ENCODE results near the gene CXXC1.
A peak's percentile ranks its signal among the peaks of the same experiment; 100 is the strongest.
"Not testable (repeated sequence)": the region's sequence is repeated elsewhere in the genome, so short reads cannot be mapped to it uniquely, and the experiment has no call there.

CXXC1 gene

DNA sequence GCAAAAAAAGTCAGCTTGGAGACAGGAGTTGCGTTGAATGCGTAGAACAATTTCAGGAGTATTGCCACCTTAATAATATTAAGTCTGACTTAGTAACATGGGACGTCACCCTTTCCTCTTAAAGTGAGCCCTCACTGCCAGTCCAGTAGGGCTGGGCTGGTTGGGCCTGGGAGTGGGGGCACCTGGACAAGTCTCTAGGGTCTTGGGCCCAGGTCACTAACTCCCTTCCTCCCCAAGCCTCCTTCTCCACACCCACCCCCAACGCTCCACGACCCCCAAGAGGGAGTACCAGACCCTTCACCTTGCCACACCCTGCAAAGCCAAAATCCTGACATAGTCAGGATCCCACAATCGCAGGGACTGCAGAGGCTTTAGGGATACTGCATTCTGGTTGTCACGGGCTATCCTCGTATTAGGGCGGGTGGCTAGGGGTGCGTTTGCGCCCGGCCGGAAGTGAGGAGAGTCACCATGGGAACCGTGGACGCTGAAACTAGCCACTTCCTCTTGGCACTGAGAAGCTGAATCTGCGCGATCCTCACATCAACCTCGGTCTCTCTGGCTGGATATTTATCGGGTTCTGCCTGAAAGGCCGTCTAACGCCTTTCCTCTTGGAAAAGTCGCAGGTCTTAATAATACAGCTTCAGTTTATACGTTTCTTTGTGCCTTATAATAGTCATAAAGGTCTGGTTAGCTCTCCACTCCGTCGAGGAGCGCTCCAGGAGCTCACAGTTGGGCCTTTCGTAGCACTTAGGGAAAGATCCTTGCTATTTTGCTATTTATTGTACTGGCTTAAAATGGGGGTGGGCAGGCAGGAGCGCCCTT is 10.3 kb upstream of the CXXC1 start:
- DNase-seq (ENCODE audit: low read depth in 2 of 2), result no peak

- no peak for DNase-seq (ENCODE audit: low read depth in 2 of 2)
Measured at GRCh38 chr18:50293039-50293438, 5.5 kb upstream of the CXXC1 start.

DNA sequence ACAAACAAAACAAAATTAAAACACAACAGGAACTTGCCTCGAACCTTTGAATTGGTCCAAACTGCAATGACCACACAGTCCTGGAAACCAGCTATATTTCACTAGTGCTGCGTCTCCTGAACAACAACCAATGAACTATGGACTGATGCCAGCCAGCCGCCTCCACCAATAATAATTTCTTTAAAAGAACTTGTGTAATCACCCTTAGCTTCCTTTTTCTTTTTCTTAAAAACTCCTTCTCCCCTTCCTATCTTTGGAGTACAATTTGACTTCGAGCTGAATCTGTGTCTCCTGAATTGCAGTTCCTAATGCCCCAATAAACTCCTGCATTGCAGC is 1.6 kb upstream of the CXXC1 start:
- no peak for DNase-seq (ENCODE audit: low read depth in 2 of 2)

DNA sequence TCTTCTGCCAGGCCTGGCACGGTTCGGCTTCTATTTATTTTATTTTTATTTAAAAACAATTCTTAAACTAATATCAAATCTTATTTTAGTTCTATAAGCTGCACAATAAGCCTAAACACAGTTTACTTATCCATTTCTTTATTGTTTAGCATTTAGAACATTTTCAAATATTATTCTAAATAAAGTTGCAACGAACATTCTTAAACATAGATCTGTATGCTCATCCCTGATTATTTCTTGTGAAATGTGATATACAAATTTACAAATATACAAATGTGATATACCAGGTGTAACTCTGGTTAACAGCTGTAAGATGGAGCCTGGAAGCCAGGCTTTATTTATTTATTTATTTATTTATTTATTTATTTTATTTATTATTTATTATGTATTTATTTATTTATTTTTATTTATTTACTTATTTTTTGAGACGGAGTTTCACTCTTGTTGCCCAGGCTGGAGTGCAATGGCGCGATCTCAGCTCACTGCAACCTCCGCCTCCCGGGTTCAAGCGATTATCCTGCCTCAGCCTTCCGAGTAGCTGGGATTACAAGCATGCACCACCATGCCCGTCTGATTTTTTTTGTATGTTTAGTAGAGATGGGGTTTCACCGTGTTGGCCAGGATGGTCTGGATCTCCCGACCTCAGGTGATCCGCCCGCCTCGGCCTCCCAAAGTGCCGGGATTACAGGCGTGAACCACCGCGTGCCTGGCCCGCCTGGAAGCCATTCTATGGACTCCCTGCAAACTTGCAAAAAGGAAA is 1.0 kb upstream of the CXXC1 start:
- DNase-seq (ENCODE audit: low read depth in 2 of 2), result not testable (repeated sequence)

DNA sequence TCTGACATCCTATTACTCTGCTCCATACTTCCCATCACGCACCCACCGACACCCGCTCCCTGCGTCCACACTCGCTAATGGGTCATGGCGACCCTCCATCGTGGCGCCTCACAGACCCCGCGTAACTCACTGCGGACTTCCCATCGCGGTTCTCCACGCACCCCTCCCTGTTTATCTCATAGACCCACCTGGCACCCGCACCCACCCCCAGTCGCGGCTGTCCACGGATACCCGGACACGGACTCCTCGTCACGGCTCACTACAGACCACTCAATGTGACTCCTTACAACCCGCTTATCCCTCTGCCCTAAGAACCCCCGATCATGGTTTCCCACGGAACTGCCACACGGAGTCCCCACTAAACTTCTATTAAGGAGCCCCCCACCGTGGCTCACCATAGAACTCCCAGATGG is 458 bp downstream of the CXXC1 start:
- no peak for DNase-seq (ENCODE audit: low read depth in 2 of 2)

DNA sequence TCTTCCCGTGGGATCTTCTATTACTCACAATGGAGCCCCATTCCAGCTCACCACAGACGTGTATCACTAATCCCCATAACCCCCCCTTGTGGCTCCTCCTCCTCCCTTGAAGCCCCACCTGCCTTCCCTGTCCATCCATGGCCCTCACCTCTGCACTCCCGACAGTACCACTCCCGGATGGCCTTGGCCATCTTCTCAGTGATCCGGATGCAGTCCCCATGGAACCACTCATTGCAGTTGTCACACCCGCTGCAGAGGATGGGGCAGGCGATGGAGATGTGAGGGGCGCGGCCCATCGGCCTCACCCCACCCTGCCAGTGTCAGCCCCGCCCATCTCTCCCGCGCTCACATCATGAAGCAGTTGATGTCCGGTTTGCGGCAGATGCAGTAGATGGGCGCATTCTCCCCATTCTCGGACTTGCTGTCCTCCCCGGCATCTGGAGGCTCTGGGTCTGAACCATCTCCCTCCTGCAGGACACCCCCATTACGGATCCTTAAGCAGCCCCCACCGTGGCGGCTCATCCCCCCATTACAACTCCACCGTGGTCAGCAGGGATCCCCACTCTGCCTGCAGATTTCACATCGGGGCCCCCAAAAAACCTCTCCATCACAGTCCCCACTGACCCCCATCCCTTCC is 983 bp downstream of the CXXC1 start:
- no peak for DNase-seq (ENCODE audit: low read depth in 2 of 2)

GRCh38 chr18:50285631-50286321 is 1.7 kb downstream of the CXXC1 start:
- DNase-seq (ENCODE audit: low read depth in 2 of 2), result no peak

DNA sequence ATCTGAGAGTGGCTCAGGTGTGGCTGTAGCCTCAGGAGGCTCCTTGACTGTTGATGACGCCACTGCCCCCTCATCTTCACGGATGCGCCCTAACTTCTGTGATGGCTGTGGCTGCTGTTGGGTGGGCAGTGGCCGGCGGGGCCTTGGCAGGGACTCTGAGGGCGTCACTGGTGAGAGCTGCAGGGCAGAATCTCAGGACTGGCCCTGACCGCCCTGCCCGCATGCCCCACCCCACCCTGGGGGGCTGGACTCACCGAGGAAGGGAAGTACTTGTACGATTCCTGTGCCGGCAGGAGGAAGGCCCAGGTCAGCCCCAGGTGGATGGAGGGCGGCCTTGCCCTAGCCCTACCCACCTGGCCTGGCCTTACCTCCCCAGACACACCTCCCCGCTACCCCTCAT is 2.4 kb downstream of the CXXC1 start:
- no peak for DNase-seq (ENCODE audit: low read depth in 2 of 2)

DNA sequence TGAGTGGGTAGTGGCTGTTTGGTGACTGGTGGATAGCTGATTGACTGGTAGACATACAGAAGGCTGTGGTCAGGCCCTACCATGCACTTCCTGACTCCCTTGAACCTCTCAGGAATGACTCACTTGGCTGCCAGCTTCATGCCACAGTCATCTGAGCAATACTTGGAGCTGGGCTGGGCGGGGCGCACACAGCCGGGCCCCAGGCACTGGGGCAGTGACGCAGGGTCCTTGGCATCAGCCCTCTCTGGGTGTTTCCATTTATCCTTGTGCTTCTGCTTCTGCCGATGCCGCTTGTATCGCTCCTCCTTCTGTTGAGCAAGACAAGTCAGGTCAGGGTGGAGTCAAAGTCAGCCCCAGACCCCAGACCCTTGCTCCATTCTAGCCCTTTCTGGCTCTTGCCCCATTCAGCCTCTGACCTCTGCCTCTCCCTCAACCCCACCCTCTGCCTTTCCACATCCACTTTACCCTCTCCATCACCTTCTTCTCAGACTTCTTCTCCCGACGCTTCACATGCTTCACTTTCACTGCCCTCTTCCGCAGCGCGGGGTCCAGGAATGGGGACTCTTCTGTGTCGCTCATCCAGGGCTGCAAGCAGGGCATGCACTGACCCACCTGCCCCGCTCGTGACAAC is 3.1 kb downstream of the CXXC1 start:
- no peak for DNase-seq (ENCODE audit: low read depth in 2 of 2)

DNA sequence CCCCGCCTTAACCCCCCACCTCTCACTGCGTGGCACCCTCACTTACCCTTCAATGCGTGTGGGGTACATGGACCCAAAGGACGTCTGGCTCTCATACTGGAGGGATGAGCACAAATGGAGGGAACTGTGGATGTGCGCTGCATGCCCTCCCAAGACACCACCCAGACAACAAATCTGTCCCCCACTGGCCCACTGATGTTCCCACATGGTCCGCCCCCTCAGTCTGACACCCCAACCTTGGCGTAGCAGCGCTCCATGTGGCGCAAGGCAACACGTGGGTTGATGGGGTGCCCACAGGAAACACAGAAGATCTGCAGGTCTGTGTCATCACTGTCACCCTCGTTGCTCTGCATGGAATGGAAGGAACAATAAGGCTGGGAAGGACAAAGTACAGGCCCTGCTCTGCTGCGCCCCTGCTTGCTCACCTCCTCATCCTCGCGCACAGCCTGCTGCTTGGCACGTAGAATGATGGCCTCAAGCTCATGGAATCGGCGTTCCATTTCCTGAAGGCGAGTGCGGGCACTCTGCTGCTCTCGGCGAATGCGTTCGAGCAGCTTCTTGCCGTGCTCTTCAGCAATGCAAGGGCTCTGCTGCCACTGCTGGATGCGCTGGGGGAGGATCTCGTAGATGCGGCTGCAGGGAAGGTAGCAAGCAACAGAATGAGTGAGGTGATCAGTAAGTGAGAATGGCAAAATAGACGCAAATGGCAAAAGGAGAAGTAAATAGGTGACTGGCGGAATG is 3.9 kb downstream of the CXXC1 start:
- no peak for DNase-seq (ENCODE audit: low read depth in 2 of 2)

DNA sequence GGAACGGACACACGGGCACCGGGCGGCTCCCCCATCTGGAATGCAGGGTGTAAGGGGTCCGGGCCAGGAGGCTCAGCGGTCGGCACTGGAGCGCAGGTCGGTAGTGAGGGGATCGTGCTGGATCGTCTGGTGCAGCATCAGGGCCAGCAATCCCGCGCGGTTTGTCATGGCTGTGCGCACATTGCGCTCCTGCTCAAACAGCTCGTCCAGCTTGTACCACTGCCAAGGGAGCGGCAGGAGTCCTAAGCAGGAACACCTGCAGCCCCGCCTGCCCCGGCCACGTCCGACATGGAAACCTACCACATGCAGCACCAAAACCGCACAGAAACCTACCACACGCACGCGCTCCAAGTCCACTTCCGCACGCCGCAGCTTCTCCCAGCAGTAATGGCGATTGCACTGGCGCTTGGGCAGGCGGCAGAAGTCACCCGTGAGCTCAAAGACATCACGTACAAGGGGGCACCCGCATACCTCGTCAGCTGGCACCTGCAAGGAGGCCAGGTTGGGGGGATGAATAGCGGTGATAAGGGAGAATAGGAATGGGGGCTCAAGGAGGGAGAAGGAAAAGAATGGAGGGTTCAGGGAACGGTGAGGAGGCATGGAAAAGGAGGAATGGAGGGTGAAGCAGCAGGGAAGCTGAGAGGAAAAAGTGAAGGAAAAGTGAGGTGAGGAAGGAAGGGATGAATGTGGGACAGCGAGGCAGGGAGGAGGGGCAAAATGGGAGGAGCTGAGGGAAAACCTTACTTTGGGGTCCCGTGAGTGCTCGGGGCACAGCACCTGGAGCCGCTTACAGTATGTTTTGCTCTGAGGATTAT is 4.8 kb downstream of the CXXC1 start:
- no peak for DNase-seq (ENCODE audit: low read depth in 2 of 2)

DNA sequence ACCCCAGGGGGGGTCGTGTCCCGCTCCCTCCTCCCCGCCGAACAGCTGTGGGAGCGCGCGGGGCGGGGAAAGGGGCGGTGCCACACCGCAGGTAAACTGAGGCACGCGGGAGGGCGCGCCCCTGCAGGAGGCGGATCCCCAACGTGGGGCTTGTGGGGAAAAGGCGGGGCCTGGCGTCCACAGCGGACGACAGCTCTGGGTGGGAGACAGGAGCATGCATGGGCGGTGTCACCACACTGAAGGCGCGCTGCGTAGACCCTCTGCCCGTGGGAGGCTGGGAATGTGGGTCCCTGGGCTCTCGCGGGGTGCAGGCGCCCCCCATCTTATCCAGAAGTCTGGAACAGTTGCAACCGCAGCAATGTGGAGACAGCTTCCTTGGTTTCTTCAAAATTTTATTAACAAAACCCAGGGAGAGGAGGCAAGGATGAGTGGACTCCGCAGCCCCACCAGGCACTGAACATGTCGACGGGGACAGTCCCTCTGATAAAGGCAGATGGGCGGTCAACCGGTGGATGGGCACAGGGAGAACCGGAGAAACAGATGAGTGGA is 5.4 kb downstream of the CXXC1 start:
- DNase-seq (ENCODE audit: low read depth in 2 of 2), result no peak

- peak; percentile 94 to 95 for DNase-seq (ENCODE audit: low read depth in 2 of 2)
Measured at GRCh38 chr18:50281295-50281971, 6.1 kb downstream of the CXXC1 start, which contains the start of gene MBD1. MBD1 (minus strand) TSS chr18:50281523; CDS start chr18:50279992, 1,531 bp downstream.

- DNase-seq (ENCODE audit: low read depth in 2 of 2), result no peak
Measured at GRCh38 chr18:50280707-50281294, 6.7 kb downstream of the CXXC1 start.

DNA sequence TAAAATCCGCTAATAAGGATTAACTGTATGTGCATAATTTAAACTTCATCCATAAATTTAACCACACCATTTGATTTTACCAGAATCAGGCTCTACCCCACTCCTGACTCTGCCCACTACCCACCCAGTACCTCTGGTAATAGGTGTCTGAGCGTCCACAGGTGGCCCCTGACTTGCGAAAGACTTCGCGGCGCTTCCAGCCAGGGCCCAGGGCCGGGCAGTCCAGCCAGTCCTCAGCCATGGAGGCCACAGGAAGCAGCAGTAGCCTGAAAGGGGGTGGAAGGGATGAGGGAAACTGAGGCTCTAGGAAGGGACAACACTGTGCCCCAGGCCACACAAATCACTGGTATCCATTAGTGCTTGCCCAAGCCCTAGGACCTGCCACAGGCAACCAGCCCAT is 7.7 kb downstream of the CXXC1 start:
- DNase-seq (ENCODE audit: low read depth in 2 of 2), result no peak

DNA sequence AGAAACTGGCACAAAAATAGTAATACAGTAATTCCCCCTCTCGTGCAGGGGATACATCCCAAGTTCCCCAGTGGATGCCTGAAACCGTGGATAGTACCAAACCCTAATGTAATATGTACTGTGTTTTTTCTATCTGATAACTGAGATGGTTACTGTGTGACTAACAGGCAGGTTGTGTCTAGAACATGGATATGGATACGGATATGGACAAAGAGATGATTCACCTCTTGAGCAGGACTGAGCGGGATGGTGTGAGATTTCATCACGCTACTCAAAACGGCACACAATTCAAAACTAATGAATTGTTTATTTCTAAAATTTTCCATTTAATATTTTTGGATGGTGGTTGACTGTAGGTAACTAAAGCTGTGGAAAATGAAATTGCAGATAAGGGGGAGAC is 9.6 kb downstream of the CXXC1 start:
- DNase-seq (ENCODE audit: low read depth in 2 of 2), result no peak

DNA sequence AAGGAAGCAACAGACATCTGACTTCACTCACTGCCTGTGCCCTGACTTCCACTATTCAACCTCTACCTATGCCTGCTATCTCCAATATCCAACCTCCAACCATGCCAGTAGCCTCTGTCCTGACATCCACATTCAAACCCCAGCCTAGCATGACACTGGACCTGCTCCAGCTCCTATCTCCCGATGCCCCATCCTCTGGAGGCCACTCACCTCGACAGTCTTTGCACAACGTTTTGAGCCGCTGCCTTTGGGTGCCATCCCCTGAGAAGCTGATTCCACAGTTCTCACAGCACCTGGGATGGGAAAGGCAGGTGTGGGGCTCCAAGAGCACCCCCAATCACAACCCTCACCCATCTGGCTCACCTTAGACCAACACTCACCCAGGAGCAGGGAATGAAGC is 11.0 kb downstream of the CXXC1 start:
- DNase-seq (ENCODE audit: low read depth in 2 of 2), result no peak

GRCh38 chr18:50275503-50276036 is 11.9 kb downstream of the CXXC1 start:
- DNase-seq (ENCODE audit: low read depth in 2 of 2), result no peak

GRCh38 chr18:50274941-50275340 is 12.6 kb downstream of the CXXC1 start:
- DNase-seq (ENCODE audit: low read depth in 2 of 2), result no peak
